Osteocyte (in vitro differentiated cells): ENCODE data around the gene MRNIP. TPM values are rescaled to one million over a fixed set of nuclear protein-coding genes. Genes with fewer than 3 reads are reported as not detected.

Experiments used
- DNase-seq: peaks from one replicate; pipeline ENCODE4 v3.0.0; 2021; ENCODE audit warnings: mixed read lengths; ENCODE audit not compliant: unreplicated experiment; ENCODE audit errors: extremely low spot score
- H3K27ac Mint-ChIP-seq: one replicate; pipeline ENCODE4 v1.8.0; 2021; ENCODE audit warnings: mild to moderate bottlenecking, mixed read lengths; ENCODE audit not compliant: unreplicated experiment
- H3K27me3 Mint-ChIP-seq: one replicate; pipeline ENCODE4 v1.8.0; 2021; ENCODE audit warnings: mixed read lengths; ENCODE audit not compliant: unreplicated experiment
- H3K36me3 Mint-ChIP-seq: one replicate; pipeline ENCODE4 v1.8.0; 2021; ENCODE audit warnings: mixed read lengths; ENCODE audit not compliant: unreplicated experiment
- H3K4me1 Mint-ChIP-seq: one replicate; pipeline ENCODE4 v1.8.0; 2021; ENCODE audit warnings: mixed read lengths; ENCODE audit not compliant: unreplicated experiment
- H3K4me3 Mint-ChIP-seq: one replicate; pipeline ENCODE4 v1.8.0; 2021; ENCODE audit warnings: mild to moderate bottlenecking, moderate library complexity, mixed read lengths; ENCODE audit not compliant: unreplicated experiment
- H3K9me3 Mint-ChIP-seq: one replicate; pipeline ENCODE4 v1.8.0; 2021; ENCODE audit warnings: mixed read lengths; ENCODE audit not compliant: unreplicated experiment
- CTCF ChIP-seq: fragments of 200-600 bp; sonication (generic); IDR thresholded peaks from 2 replicates; pipeline ENCODE4 v1.5.0; 2021; ENCODE audit warnings: antibody characterized with exemption, mild to moderate bottlenecking, moderate library complexity
- total RNA-seq: library from RNA; stranded (reverse); gene quantifications from 2 replicates; pipeline ENCODE4 v1.2.1, GENCODE V29; 2021

The MRNIP gene
- total RNA-seq, 1 donor from 2014 or later: 25.8 TPM

DNA sequence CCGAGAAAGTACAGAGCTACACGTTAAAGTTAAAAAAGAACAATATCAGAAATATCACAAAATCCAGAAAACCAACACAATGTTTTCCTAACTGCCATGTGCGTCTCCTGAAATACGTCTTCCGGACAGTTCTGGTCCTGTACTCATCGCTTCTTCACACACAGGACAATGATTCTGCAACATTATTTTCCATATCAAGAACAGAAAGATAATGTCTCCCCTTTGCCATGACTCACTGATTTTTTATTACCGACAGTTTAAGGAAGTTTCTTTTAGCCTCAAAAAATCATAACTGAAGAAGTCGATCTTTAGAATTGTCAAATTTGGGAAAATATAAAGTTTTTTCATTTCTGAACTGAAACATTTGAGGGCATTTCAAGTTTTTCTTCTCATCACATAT, 46.5 kb upstream of the MRNIP start:
- H3K4me1 Mint-ChIP-seq: peaks cover 16% of the 10 kb centered on the region
- no peaks in the 10 kb centered on the region for H3K9me3 Mint-ChIP-seq
- H3K27me3 Mint-ChIP-seq: no peaks in the 10 kb centered on the region
- no peak for DNase-seq
- peaks cover 16% of the 10 kb centered on the region for H3K36me3 Mint-ChIP-seq
- H3K4me3 Mint-ChIP-seq: no peak overlapping the region
- H3K27ac Mint-ChIP-seq: no peak overlapping the region
- no peak for TF ChIP-seq CTCF

DNA sequence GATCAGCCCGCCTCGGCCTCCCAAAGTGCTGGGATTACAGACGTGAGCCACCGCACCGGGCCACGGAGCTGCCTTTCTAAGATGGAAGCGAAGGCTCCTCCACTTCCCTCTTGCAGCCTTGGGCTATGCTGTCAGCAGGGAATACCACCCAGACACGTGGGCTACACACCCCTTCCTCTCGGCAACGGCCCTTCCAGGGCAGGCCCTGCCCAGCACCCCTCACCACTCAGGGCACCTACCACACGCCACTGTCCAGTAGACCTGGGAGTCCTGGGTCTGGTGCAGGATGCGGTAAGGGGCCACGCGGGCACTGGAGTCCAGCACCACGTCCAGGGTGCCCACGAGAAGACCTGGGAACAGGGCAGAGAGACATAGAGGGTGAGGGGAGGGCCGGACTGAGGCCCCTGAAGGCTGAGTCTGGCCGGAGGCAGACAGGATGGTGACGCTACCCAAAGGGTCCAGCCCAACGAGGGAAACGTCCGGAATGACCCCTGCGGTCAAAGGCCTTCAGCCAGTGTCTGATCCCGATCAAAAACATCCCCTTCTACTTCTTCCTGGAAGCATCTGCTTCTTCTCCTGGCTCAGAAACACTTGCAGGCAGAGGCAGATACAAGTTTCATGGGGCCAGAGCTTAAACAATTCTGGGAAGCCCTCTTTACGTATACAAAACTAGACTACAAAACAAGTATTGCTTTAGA, 46.0 kb upstream of the MRNIP start:
- no peak for DNase-seq
- no peaks in the 10 kb centered on the region for H3K27me3 Mint-ChIP-seq
- TF ChIP-seq CTCF: no peak
- peaks cover 16% of the 10 kb centered on the region for H3K4me1 Mint-ChIP-seq
- peaks cover 18% of the 10 kb centered on the region for H3K36me3 Mint-ChIP-seq
- no peak overlapping the region for H3K4me3 Mint-ChIP-seq
- no peaks in the 10 kb centered on the region for H3K9me3 Mint-ChIP-seq
- no peak overlapping the region for H3K27ac Mint-ChIP-seq

DNA sequence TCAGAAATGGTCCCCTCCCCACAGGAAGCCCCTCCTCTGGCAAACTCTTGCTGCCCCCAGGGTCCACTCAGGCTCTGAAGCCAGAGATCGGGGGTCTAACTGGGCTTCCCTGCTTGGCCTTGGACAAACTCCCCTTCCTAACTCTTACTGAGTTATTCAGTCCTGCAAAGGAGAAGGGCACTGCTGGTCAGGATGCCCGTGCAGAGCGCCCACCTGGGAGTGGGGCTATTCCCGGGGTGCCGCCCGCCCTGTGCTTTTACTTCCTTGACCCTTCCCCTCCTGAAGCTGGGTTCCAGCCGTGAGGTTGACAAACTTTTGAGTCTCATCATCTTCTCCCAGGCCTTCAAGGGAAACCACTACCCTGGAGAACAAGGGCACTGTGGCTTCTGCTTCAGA, 44.1 kb upstream of the MRNIP start:
- Mint-ChIP-seq H3K36me3 (peaks cover 25% of the 10 kb centered on the region), H3K4me3 (no peak overlapping the region), H3K27ac (no peak overlapping the region), H3K4me1 (peaks cover 14% of the 10 kb centered on the region), H3K9me3 (no peaks in the 10 kb centered on the region), H3K27me3 (no peaks in the 10 kb centered on the region)
- no peak for DNase-seq
- no peak for TF ChIP-seq CTCF

- H3K4me3 Mint-ChIP-seq: no peak overlapping the region
- no peaks in the 10 kb centered on the region for H3K27me3 Mint-ChIP-seq
- peaks cover 14% of the 10 kb centered on the region for H3K4me1 Mint-ChIP-seq
- no peak overlapping the region for H3K27ac Mint-ChIP-seq
- peaks cover 25% of the 10 kb centered on the region for H3K36me3 Mint-ChIP-seq
- no peak for DNase-seq
- no peaks in the 10 kb centered on the region for H3K9me3 Mint-ChIP-seq
- no peak for TF ChIP-seq CTCF
Observed at GRCh38 chr5:179901915-179902762, 43.5 kb upstream of the MRNIP start.

DNA sequence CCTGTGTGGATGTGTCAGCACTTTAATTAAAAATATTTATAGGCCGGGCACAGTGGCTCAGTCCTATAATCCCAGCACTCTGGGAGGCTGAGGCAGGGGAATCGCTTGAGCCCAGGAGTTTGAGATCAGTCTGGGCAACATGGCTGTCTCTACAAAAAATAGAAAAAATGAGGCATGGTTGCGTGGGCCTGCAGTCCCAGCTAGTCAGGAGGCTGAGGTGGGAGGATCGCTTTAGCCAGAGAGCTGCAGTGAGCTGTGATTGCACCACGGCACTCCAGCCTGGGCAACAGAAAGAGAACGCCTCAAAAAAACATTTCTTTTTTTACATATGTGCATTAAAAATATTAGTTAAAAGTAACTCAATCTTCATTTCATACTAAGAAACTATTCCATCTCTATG, 42.8 kb upstream of the MRNIP start:
- no peaks in the 10 kb centered on the region for H3K9me3 Mint-ChIP-seq
- H3K27me3 Mint-ChIP-seq: no peaks in the 10 kb centered on the region
- H3K4me1 Mint-ChIP-seq: peaks cover 11% of the 10 kb centered on the region
- no peak overlapping the region for H3K27ac Mint-ChIP-seq
- no peak for DNase-seq
- TF ChIP-seq CTCF: no peak
- peaks cover 25% of the 10 kb centered on the region for H3K36me3 Mint-ChIP-seq
- no peak overlapping the region for H3K4me3 Mint-ChIP-seq
